Stimulated activated CD8-positive, alpha-beta memory T cell treated with anti-CD3 and anti-CD28 coated beads, Interleukin-4, amount 100 ng/mL, for 4 hours (primary cell): ENCODE measurements around the gene SYTL3.
"Not testable (repeated sequence)": the region's sequence is repeated elsewhere in the genome, so short reads cannot be mapped to it uniquely, and the experiment has no call there.

Experiments
- DNase-seq, 2 donors: peaks; one replicate each; pipeline ENCODE4 v3.0.0-alpha.2; 2020; ENCODE audit warnings: low read depth in 2 of 2, low spot score in 1 of 2

SYTL3 gene

DNA sequence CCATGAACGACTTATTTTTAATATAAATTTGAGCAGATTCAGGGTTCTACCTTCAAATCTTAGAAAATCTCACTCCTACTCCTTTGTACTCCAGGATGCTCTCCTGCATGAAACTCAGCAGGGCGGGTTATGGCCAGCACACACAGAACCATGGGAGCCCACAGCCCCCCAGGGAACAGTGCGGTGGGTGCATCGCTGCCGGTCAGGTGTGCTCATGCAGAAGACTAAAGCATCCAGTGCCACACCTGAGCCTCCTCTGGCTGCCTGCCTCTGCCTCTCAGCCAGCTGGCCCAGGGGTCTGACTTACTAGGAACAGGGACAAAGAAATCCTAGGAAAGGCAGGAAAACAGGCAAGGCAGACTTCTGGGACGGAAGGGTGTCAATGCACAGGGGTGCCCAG is 137.5 kb downstream of the SYTL3 start:
- DNase-seq: no peak

- peak; percentile 17 to 18 for DNase-seq
Measured at GRCh38 chr6:158789115-158789917, 139.5 kb downstream of the SYTL3 start.

GRCh38 chr6:158791274-158791855 is 141.5 kb downstream of the SYTL3 start:
- no peak for DNase-seq

DNA sequence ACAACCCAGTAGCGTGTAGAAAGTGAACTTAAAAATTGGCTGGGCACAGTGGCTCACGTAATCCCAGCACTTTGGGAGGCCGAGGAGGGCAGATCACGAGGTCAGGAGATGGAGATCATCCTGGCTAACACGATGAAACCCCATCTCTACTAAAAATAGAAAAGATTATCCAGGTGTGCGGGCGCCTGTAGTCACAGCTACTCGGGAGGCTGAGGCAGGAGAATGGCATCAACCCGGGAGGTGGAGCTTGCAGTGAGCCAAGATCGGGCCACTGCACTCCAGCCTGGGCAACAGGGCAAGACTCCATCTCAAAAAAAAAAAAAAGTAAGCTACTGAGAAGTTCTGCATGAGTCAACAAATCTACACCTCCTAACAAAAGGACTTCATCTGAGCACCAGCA is 142.7 kb downstream of the SYTL3 start:
- DNase-seq: not testable (repeated sequence)

DNA sequence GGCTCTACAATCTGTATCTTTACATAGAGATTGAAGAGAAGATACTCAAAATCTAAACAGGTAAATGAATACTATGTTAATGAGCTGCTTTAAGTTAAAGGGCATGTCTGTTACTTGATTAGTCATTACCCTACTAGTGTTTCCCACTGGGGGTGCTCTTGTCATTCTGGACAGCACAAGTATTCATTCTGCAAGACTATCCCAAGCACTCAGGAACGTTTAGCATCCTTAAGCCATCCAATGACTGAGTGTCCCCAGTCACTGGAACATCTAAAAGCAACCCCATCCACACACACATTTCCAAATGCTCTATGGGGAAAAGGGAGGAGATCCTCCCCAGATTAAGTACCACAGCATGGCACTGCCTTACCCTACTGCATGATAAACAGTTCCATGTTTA is 143.6 kb downstream of the SYTL3 start:
- DNase-seq: no peak

DNA sequence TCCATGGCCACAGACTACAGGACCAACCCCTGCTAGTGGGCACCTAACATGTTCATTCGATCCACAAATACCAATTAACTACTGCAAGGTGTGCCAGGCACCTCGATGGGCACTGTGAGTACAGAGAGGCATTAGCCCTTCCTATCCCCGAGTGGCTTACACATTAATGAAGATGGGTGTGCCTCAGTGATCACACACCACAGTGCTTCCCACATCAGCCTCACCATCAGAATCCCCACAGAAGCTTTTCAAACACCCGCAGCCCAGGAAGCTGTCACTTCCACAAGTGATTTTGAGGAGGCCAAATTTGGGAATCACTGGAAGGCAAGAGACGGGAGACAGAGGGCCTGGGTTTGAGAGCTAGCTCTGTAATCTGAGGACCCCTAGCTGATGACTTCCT is 145.7 kb downstream of the SYTL3 start:
- no peak for DNase-seq

GRCh38 chr6:158796353-158796752 is 146.5 kb downstream of the SYTL3 start:
- DNase-seq: no peak

DNA sequence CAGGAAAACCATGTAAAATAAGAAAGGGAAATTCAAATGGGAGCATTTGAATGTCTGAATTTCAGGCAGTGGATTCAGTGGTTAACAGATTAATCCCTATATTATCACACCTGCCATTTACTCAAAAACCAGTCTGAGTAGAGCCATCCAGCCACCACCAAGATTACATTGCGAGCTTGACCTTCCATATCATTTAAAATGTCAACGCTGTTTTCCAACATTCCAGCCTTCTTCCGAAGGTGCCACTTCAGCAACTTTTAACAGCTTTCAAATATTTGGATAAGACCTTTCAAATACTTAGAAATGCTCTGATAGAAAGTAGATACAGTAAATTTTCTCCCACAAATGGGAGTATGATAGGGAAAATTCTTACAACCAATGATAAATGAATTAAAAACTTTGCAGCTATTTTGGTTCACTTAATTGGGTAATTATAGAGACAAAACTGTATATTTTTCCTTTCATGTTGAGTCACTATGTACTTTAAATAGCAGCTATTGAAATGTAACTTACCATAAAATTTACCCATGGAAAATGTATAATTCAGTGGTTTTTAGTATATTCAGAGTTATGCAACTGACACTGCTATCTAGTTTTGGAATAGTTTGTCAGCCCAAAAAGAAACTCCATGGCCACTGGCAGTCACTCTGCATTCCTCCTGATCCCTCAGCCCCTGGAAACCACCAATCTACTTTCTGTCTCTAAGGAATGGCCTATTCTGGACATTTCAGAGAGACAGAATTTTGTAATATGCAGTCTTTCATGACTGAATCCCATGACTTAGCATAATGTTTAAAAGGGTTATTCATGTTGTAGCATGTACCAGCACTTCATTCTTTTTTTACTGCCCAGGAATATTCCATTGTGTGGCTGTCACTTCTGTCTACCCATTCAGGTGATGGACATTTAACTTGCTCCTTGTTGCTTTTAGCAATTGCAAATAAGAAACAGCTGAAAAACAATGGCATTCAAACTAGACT is 147.8 kb downstream of the SYTL3 start:
- DNase-seq: no peak

DNA sequence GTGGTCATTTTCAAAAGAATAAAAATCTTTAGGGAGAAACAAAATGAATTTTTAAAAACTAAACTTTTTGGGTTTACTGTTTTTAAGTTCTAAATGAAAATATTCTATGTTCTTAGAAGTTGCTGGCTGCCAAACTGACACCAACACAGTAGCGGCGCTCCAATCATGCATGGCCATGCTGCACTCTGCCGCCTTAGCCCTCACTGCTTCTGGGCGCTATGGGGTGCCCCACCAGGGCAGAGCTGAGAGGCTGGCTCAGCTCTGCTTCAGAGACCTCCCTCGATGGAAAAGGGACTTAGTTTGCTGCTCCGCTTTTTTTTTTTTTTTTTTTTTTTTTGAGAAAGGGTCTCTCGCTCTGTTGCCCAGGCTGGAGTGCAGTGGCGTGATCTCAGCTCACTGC is 148.5 kb downstream of the SYTL3 start:
- no peak for DNase-seq

GRCh38 chr6:158799051-158799792 is 149.4 kb downstream of the SYTL3 start:
- no peak for DNase-seq

GRCh38 chr6:158801655-158802294 is 151.9 kb downstream of the SYTL3 start:
- no peak for DNase-seq

- no peak for DNase-seq
Measured at GRCh38 chr6:158803733-158804143, 153.9 kb downstream of the SYTL3 start.

DNA sequence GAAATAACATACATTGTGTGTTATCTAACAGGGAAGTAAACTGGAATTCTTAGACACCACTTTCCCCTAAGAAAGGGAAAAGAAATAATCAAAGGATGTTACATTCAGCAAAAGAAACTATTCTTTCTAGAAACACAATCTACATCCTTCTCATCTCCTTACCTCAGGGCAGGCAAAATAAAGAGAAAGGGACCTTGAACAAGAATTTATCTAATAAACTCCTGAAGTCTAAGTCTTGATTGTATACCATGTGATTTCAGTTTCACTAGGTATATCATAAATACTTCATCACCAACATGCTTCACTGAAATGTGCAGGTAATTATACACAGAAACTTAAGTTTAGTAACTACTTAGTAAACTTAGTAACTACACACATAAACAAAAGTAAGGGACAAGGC is 154.4 kb downstream of the SYTL3 start:
- no peak for DNase-seq

DNA sequence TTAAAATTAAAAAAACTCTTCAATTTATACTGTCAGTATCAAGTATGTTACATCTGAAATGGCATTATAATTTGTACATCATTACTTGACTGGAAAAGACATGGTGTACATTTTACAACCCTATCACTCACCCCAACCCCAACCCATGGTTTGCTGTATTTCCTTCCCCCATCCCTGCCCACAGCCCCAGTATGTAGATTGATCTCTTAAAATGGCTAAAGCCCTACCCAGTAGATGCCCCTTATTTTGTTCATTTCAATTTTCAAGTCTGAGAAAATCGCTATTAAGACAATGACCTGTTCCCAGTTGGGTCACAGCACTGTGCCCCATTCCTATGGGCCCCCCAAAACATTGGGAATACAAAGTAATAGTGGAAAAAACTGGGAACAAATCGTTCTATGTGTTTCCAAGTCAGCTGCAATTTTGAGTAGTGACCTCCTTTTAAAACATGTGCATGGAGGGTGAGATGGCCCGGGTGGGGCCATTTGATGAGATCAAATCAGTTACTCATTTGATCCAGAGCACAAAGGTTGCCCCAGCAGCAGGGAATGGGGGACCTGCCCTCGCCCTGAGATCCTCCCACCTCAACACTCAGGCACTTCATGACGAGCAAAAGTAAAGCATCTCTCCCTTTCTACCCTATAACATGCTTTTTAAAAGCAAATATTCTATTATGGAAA is 156.0 kb downstream of the SYTL3 start:
- no peak for DNase-seq

- DNase-seq: no peak
Measured at GRCh38 chr6:158807515-158808441, 157.9 kb downstream of the SYTL3 start.

GRCh38 chr6:158808442-158808833 is 158.6 kb downstream of the SYTL3 start:
- no peak for DNase-seq

- DNase-seq: no peak
Measured at GRCh38 chr6:158808941-158809678, 159.3 kb downstream of the SYTL3 start.
